Measurements from ENCODE around the gene TP53RK. TPM values are rescaled to one million over a fixed set of nuclear protein-coding genes. Genes with fewer than 3 reads are reported as not detected.

TP53RK gene
- total RNA-seq, 1 experiment from 2014 or later: 20.6 TPM

- no peaks in the 10 kb centered on the region for H3K4me1 ChIP-seq (ENCODE audit: insufficient read depth, low read length, poor library complexity, severe bottlenecking)
- H3K36me3 ChIP-seq (ENCODE audit: insufficient read depth, low read length, poor library complexity, severe bottlenecking): no peaks in the 10 kb centered on the region
- POLR2A ChIA-PET (ENCODE audit: low non-redundant PET): interaction anchor here (0.6 kb wide), 1 partner anchor 9 kb away, joined by 3 read pairs; no protein-coding TSS in a partner anchor
- no peaks in the 10 kb centered on the region for H3K9me3 ChIP-seq (ENCODE audit: low read depth, low read length, poor library complexity, severe bottlenecking)
- intact Hi-C loops (cut with micrococcal nuclease; ENCODE audit: unreplicated experiment): no loop called here
- no peak overlapping the region for H3K4me3 ChIP-seq (ENCODE audit: low read depth, low read length, poor library complexity, severe bottlenecking)
- peaks cover 26% of the 10 kb centered on the region for H3K27me3 ChIP-seq (replicated peaks; ENCODE audit: insufficient read depth, low read depth, low read length, poor library complexity)
- no peak for DNase-seq (ENCODE audit: low spot score)
- no peak for TF ChIP-seq EZH2 (IDR thresholded peaks at IDR 0.05; ENCODE audit: borderline replicate concordance, low read depth, low read length, poor library complexity, severe bottlenecking)
- no peak for TF ChIP-seq CTCF (conservative IDR thresholded peaks at IDR 0.05; ENCODE audit: low read depth, low read length)
- H3K27ac ChIP-seq (ENCODE audit: low read depth, low read length, poor library complexity, severe bottlenecking): no peak overlapping the region
- BruUV-seq (replicated peaks): no TSS peak
- CTCF ChIA-PET: no interaction called here
Measured at GRCh38 chr20:46646122-46646521, 43.1 kb downstream of the TP53RK start.

GRCh38 chr20:46644733-46645132, 44.5 kb downstream of the TP53RK start:
- BruUV-seq (replicated peaks): no TSS peak
- Histone ChIP-seq H3K4me1 (ENCODE audit: insufficient read depth, low read length, poor library complexity, severe bottlenecking) (no peaks in the 10 kb centered on the region), H3K9me3 (ENCODE audit: low read depth, low read length, poor library complexity, severe bottlenecking) (no peaks in the 10 kb centered on the region), H3K4me3 (ENCODE audit: low read depth, low read length, poor library complexity, severe bottlenecking) (no peak overlapping the region), H3K36me3 (ENCODE audit: insufficient read depth, low read length, poor library complexity, severe bottlenecking) (no peaks in the 10 kb centered on the region), H3K27ac (ENCODE audit: low read depth, low read length, poor library complexity, severe bottlenecking) (no peak overlapping the region), H3K27me3 (replicated peaks; ENCODE audit: insufficient read depth, low read depth, low read length, poor library complexity) (peaks cover 12% of the 10 kb centered on the region)
- TF ChIP-seq EZH2 (IDR thresholded peaks at IDR 0.05; ENCODE audit: borderline replicate concordance, low read depth, low read length, poor library complexity, severe bottlenecking): no peak
- TF ChIP-seq CTCF (conservative IDR thresholded peaks at IDR 0.05; ENCODE audit: low read depth, low read length): no peak
- no peak for DNase-seq (ENCODE audit: low spot score)
- ChIA-PET POLR2A (ENCODE audit: low non-redundant PET) (no interaction called here), CTCF (no interaction called here)
- intact Hi-C loops (cut with micrococcal nuclease; ENCODE audit: unreplicated experiment): no loop called here

- DNase-seq (ENCODE audit: low spot score): no peak
- BruUV-seq (replicated peaks): no TSS peak
- Histone ChIP-seq H3K36me3 (ENCODE audit: insufficient read depth, low read length, poor library complexity, severe bottlenecking) (no peaks in the 10 kb centered on the region), H3K4me1 (ENCODE audit: insufficient read depth, low read length, poor library complexity, severe bottlenecking) (no peaks in the 10 kb centered on the region), H3K27me3 (replicated peaks; ENCODE audit: insufficient read depth, low read depth, low read length, poor library complexity) (peaks cover 9% of the 10 kb centered on the region), H3K9me3 (ENCODE audit: low read depth, low read length, poor library complexity, severe bottlenecking) (no peaks in the 10 kb centered on the region), H3K4me3 (ENCODE audit: low read depth, low read length, poor library complexity, severe bottlenecking) (no peak overlapping the region), H3K27ac (ENCODE audit: low read depth, low read length, poor library complexity, severe bottlenecking) (no peak overlapping the region)
- TF ChIP-seq CTCF (conservative IDR thresholded peaks at IDR 0.05; ENCODE audit: low read depth, low read length): no peak
- no peak for TF ChIP-seq EZH2 (IDR thresholded peaks at IDR 0.05; ENCODE audit: borderline replicate concordance, low read depth, low read length, poor library complexity, severe bottlenecking)
- ChIA-PET CTCF (no interaction called here), POLR2A (ENCODE audit: low non-redundant PET) (no interaction called here)
- intact Hi-C loops (cut with micrococcal nuclease; ENCODE audit: unreplicated experiment): no loop called here
Measured at GRCh38 chr20:46644160-46644559, 45.1 kb downstream of the TP53RK start.
